Ovary (tissue), 9 donors: Measurements from ENCODE around the gene CALCA. TPM values are rescaled to one million over a fixed set of nuclear protein-coding genes. Genes with fewer than 3 reads are reported as not detected.

Experiments used
- DNase-seq, 5 donors: peaks; one replicate each; pipeline ENCODE4 v3.0.0-alpha.2; 2019 to 2020
- H3K27ac ChIP-seq, 2 donors: fragments of 200-600 bp; one replicate each; pipeline versions ENCODE4 v1.5.1 to v1.8.0; 2019 to 2022
- H3K27me3 ChIP-seq: fragments of 200-600 bp; one replicate; pipeline ENCODE4 v1.8.0; 2022
- H3K36me3 ChIP-seq: fragments of 200-600 bp; sonication (generic); one replicate; pipeline ENCODE4 v1.5.1; 2019
- H3K4me1 ChIP-seq: one replicate; pipeline ENCODE4 v1.8.1; 2013; ENCODE audit warnings: mild to moderate bottlenecking, moderate library complexity; ENCODE audit not compliant: insufficient read depth
- H3K4me3 ChIP-seq: fragments of 200-600 bp; sonication (generic); one replicate; pipeline ENCODE4 v1.5.1; 2017
- H3K9me3 ChIP-seq, 2 donors: fragments of 200-600 bp in 1 of 2; sonication (generic) in 1 of 2; one replicate each; pipeline versions ENCODE4 v1.5.1 to v1.8.1; 2013 to 2019; ENCODE audit warnings: mild to moderate bottlenecking in 1 of 2, moderate library complexity in 1 of 2
- EP300 ChIP-seq: sonication (generic); formaldehyde crosslinking; IDR thresholded peaks from one replicate; pipeline ENCODE4 v1.6.1; 2017; ENCODE audit warnings: antibody characterized with exemption
- POLR2A ChIP-seq: fragments of 450-650 bp; IDR thresholded peaks from one replicate; pipeline ENCODE4 v1.6.1; 2017; ENCODE audit warnings: antibody characterized with exemption, mild to moderate bottlenecking, moderate library complexity
- WGBS, 3 donors: extraction: QIAGEN DNeasy Blood & Tissue Kit in 1 of 3; methylation state at CpG; one replicate each; pipeline versions ENCODE4 v1.1.5 to v1.1.7; 2013 to 2017; 5-methylcytosine and 5-hydroxymethylcytosine counted together
- intact Hi-C, 4 donors: fragments of 100-400 bp; cut with DNase I; formaldehyde crosslinking; loops; one replicate each; pipeline versions ENCODE4 v1.11.0 to v1.15.1; 2022 to 2023
- polyA plus RNA-seq, 2 donors: library from polyadenylated mRNA; stranded (reverse); fragments of 200-250 nt in 1 of 2; fragments of 350-450 nt in 1 of 2; fragmentation: Illumina TruSeq in 1 of 2; extraction: RNeasy Lipid Tissue Mini Kit (QIAGEN cat#74804) in 1 of 2; gene quantifications; one replicate each; pipeline ENCODE4 v1.2.3, GENCODE V29; 2013 to 2014
- total RNA-seq, 7 donors: library from RNA; depleted of rRNA in 2 of 7; stranded (reverse); fragments of >200 nt in 2 of 7; fragmentation: NEBNext Ultra II Directional in 3 of 7; extraction: Animal tissue kit (Norgen Biotek cat#: 25700) in 3 of 7; gene quantifications; one replicate each; pipeline versions ENCODE4 v1.1.0 to v1.2.4, GENCODE V29; 2016 to 2023
- TF ChIP-seq, protein P1 (sequence below), 3 donors: fragments of 450-650 bp in 2 of 3; fragments of 200-600 bp in 1 of 3; IDR thresholded peaks; one replicate each; pipeline versions ENCODE4 v1.5.1 to v1.8.0; 2016 to 2022; ENCODE audit warnings: antibody characterized with exemption in 3 of 3, mild to moderate bottlenecking in 1 of 3
- donor health status: DM: no; HTN: no; CAD: no; lungs with moderate emphysema.
- donor health status: DM: no; HTN: no; CAD: no.
- donor health status: Bipolar disorder and iron deficiency.
- donor health status: DM: yes; HTN: yes; CAD: no.
- donor health status: DM: no; HTN: no; CAD: no.
- donor health status: DM: yes; HTN: yes; CAD: no.

Gene CALCA
- total and polyA plus RNA-seq, 9 donors: not detected

GRCh38 chr11:14974515-14975251 is 2.5 kb upstream of the CALCA start:
- WGBS, 3 donors: 5 to 7% (median 6%) methylated on average over 27 of the region's 27 CpGs
- Histone ChIP-seq H3K27ac (no peak overlapping the region), H3K4me3 (no peak overlapping the region), H3K36me3 (no peaks in the 10 kb centered on the region), H3K27me3 (no peaks in the 10 kb centered on the region), H3K9me3 (no peaks in the 10 kb centered on the region), H3K4me1 (no peaks in the 10 kb centered on the region)
- intact Hi-C loops: no loop called here
- TF ChIP-seq, protein P1, sequence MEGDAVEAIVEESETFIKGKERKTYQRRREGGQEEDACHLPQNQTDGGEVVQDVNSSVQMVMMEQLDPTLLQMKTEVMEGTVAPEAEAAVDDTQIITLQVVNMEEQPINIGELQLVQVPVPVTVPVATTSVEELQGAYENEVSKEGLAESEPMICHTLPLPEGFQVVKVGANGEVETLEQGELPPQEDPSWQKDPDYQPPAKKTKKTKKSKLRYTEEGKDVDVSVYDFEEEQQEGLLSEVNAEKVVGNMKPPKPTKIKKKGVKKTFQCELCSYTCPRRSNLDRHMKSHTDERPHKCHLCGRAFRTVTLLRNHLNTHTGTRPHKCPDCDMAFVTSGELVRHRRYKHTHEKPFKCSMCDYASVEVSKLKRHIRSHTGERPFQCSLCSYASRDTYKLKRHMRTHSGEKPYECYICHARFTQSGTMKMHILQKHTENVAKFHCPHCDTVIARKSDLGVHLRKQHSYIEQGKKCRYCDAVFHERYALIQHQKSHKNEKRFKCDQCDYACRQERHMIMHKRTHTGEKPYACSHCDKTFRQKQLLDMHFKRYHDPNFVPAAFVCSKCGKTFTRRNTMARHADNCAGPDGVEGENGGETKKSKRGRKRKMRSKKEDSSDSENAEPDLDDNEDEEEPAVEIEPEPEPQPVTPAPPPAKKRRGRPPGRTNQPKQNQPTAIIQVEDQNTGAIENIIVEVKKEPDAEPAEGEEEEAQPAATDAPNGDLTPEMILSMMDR (IDR thresholded peaks at IDR 0.05): no peak
- TF ChIP-seq EP300 (no peak), POLR2A (no peak)
- DNase-seq: no peak

DNA sequence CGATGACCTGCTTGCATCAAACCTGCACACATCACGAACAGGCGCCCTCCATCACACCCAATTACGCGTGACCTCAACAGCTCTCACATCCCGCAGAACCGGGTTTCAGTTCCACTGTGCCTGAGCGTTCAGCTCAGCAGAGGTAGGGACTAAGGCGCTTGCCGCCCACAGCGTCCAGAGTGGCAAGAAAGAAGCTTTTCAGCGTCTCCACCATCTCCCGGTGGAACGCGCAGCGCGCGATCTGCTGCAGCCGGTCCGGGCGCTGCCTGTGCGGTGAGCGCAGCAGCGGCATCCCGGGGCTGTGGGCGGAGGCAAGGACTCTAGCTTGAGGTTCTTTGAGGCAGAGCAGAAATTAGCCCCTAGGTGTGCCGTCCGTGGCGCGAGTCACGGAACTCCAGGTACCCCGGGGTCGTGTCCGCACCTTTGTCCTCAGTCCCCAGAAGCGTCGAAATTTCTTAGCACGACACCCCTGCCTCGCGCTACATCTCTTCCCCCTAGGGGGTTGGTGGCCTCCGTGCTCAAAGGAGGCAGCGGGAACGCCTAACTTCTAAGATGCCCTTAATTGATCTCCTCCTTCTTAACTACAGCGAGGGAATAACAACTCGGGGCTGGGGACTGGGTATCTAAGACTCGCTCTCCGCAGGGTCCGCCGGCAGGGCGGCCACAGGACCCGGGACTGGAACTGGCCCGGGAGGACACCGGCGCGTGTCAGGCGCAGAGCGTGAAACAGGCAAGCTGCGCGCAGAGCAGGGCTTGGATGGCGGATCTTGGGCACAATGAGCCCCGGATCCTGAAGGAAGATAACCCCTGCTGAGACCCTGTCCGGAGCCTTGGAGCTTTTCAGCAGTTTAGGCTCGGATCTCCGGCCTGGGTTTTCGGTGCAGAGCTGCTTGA is 1.7 kb upstream of the CALCA start:
- 1 to 2% (median 2%) methylated on average over 61 to 64 of the region's 64 CpGs for WGBS, 3 donors
- H3K27me3 ChIP-seq: no peaks in the 10 kb centered on the region

GRCh38 chr11:14972581-14973495 is 687 bp upstream of the CALCA start:
- H3K27ac ChIP-seq: no peak overlapping the region
- H3K4me1 ChIP-seq: no peaks in the 10 kb centered on the region
- H3K36me3 ChIP-seq: no peaks in the 10 kb centered on the region
- 7 to 14% (median 12%) methylated on average over 22 of the region's 22 CpGs for WGBS, 3 donors
- H3K9me3 ChIP-seq: no peaks in the 10 kb centered on the region
- no peak for DNase-seq
- no peaks in the 10 kb centered on the region for H3K27me3 ChIP-seq
- TF ChIP-seq, protein P1 (IDR thresholded peaks at IDR 0.05): no peak
- TF ChIP-seq POLR2A (no peak), EP300 (no peak)
- H3K4me3 ChIP-seq: no peak overlapping the region
- intact Hi-C loops: no loop called here

More for the DNA sequence above, 1.7 kb upstream of the CALCA start:
- Histone ChIP-seq H3K4me3 (no peak overlapping the region), H3K36me3 (no peaks in the 10 kb centered on the region), H3K27ac (no peak overlapping the region), H3K9me3 (no peaks in the 10 kb centered on the region), H3K4me1 (no peaks in the 10 kb centered on the region)
- intact Hi-C loops: no loop called here
- no peak for DNase-seq
- TF ChIP-seq EP300 (no peak), POLR2A (no peak)
- TF ChIP-seq, protein P1 (IDR thresholded peaks at IDR 0.05): no peak

GRCh38 chr11:14969901-14970323 is 2.2 kb downstream of the CALCA start:
- TF ChIP-seq, protein P1 (IDR thresholded peaks at IDR 0.05): no peak
- no peak for TF ChIP-seq EP300
- TF ChIP-seq POLR2A: no peak
- Histone ChIP-seq H3K27me3 (no peaks in the 10 kb centered on the region), H3K27ac (no peak overlapping the region), H3K4me1 (no peaks in the 10 kb centered on the region), H3K36me3 (no peaks in the 10 kb centered on the region), H3K4me3 (no peak overlapping the region), H3K9me3 (no peaks in the 10 kb centered on the region)
- intact Hi-C loops: no loop called here
- 6 to 11% (median 7%) methylated on average over 6 to 7 of the region's 7 CpGs for WGBS, 3 donors
- DNase-seq: no peak
